K562 (cell line): Measurements from ENCODE around the gene ARHGAP15. TPM values are rescaled to one million over a fixed set of nuclear protein-coding genes. Genes with fewer than 3 reads are reported as not detected.

Source experiments
- ATAC-seq: fragments of 200-7000 bp; cut with Tn5 transposase; 3 replicates; pipeline ENCODE4 v1.9.1; 2020; ENCODE audit warnings: moderate library complexity
- BruUV-seq: library from RNA; stranded (reverse); fragments of 400-500 nt; replicated peaks from 2 replicates; lab custom pipeline; 2021; lab: Mats Ljungman, UMichigan
- CTCF ChIA-PET: fragments of 300-600 bp; formaldehyde crosslinking; extraction: SDS; loops from one replicate; lab custom pipeline; 2021; ENCODE audit warnings: low intra/inter-chr PET ratio; lab: Yijun Ruan, JAX
- POLR2A ChIA-PET: fragments of 300-600, 350-650 bp; sonication (Branson Sonifier 250); formaldehyde crosslinking; extraction: SDS; loops from one replicate; lab custom pipeline; 2021; ENCODE audit warnings: antibody characterized with exemption, inconsistent platforms; lab: Yijun Ruan, JAX
- DNase-seq, 4 experiments: peaks; one replicate each; pipeline versions ENCODE4 v3.0.0 to v3.0.0-alpha.2; 2011 to 2018; ENCODE audit warnings: low spot score in 3 of 4, mixed read lengths in 3 of 4; ENCODE audit errors: extremely low read depth in 1 of 4
- FAIRE-seq: peaks from 2 replicates; lab custom pipeline; 2011; peaks lifted over from hg19 to GRCh38; lab: Jason Lieb, UNC
- H2AFZ ChIP-seq: 2 replicates; pipeline ENCODE4 v1.6.0; 2011; ENCODE audit warnings: low read depth, low read length, control low read depth, inconsistent platforms
- H3K27ac ChIP-seq: fragments of 200-600 bp; 3 replicates; pipeline ENCODE4 v1.8.0; 2011; ENCODE audit warnings: low read depth, mild to moderate bottlenecking, control low read depth, inconsistent platforms, low read length, moderate library complexity, mixed read lengths; ENCODE audit errors: extremely low read depth
- H3K27me3 ChIP-seq, 2 experiments: fragments of 300-600 bp in 1 of 2; 2 replicates in 1 of 2; 3 replicates in 1 of 2; pipeline versions ENCODE4 v1.6.0 to v1.8.0; 2011; ENCODE audit warnings: inconsistent platforms in 2 of 2, low read length in 2 of 2, mild to moderate bottlenecking in 1 of 2, mixed read lengths in 1 of 2, moderate library complexity in 1 of 2; ENCODE audit not compliant: control insufficient read depth in 2 of 2, insufficient read depth in 2 of 2
- H3K36me3 ChIP-seq: fragments of 300-600 bp; 3 replicates; pipeline ENCODE4 v1.8.0; 2011; ENCODE audit warnings: mild to moderate bottlenecking, low read length, inconsistent platforms; ENCODE audit not compliant: control insufficient read depth, insufficient read depth
- H3K4me1 ChIP-seq, 2 experiments: fragments of 200-600 bp in 1 of 2; replicated peaks in 1 of 2; 2 replicates in 1 of 2; 3 replicates in 1 of 2; pipeline versions ENCODE4 v1.5.1 to v1.8.0; 2011; ENCODE audit warnings: inconsistent platforms in 2 of 2, low read length in 2 of 2, mild to moderate bottlenecking in 1 of 2, mixed read lengths in 1 of 2, moderate library complexity in 1 of 2; ENCODE audit not compliant: control insufficient read depth in 2 of 2, insufficient read depth in 2 of 2
- H3K4me2 ChIP-seq: 2 replicates; pipeline ENCODE4 v1.6.1; 2011; ENCODE audit warnings: low read length, control low read depth, inconsistent platforms, mixed read lengths; ENCODE audit not compliant: insufficient read depth
- H3K4me3 ChIP-seq: fragments of 200-600 bp; sonication (generic), shearing (Covaris generic); 2 replicates; pipeline ENCODE4 v1.5.1; 2016; ENCODE audit warnings: control low read depth, inconsistent platforms
- H3K79me2 ChIP-seq: fragments of 200-600 bp; 3 replicates; pipeline ENCODE4 v1.8.0; 2011; ENCODE audit warnings: low read length, inconsistent platforms; ENCODE audit not compliant: control insufficient read depth, insufficient read depth
- H3K9ac ChIP-seq, 2 experiments: 2 replicates each; pipeline versions ENCODE4 v1.6.0 to v1.6.1; 2011; ENCODE audit warnings: low read depth in 2 of 2, low read length in 2 of 2, control low read depth in 1 of 2, inconsistent platforms in 1 of 2, mild to moderate bottlenecking in 1 of 2, mixed read lengths in 1 of 2; ENCODE audit not compliant: insufficient read depth in 1 of 2
- H3K9me1 ChIP-seq: one replicate; pipeline ENCODE4 v1.6.0; 2011; ENCODE audit warnings: inconsistent platforms, mild to moderate bottlenecking, low read length, moderate library complexity; ENCODE audit not compliant: control insufficient read depth, insufficient read depth
- H3K9me3 ChIP-seq: replicated peaks from 2 replicates; pipeline ENCODE4 v1.5.1; 2011; ENCODE audit warnings: low read depth, low read length, inconsistent platforms; ENCODE audit not compliant: control insufficient read depth, insufficient read depth
- H4K20me1 ChIP-seq: replicated peaks from 2 replicates; pipeline ENCODE4 v1.6.1; 2011; ENCODE audit warnings: low read length, inconsistent platforms, mixed read lengths; ENCODE audit not compliant: control insufficient read depth, insufficient read depth
- BMI1 ChIP-seq: fragments of 150-350 bp; IDR thresholded peaks from 2 replicates; pipeline ENCODE4 v1.6.1; 2014; ENCODE audit warnings: low read length
- CHD2 ChIP-seq: IDR thresholded peaks from 2 replicates; pipeline ENCODE4 v1.6.1; 2011; ENCODE audit warnings: low read depth, low read length
- CHD4 ChIP-seq: fragments of 200-600 bp; sonication (generic); IDR thresholded peaks from 3 replicates; pipeline ENCODE4 v1.6.1; 2012; ENCODE audit warnings: low read depth, mild to moderate bottlenecking, mixed read lengths, low read length, inconsistent platforms; ENCODE audit not compliant: insufficient read depth, insufficient replicate concordance, poor library complexity, severe bottlenecking
- DPF2 ChIP-seq: fragments of 450-650 bp; IDR thresholded peaks from 2 replicates; pipeline ENCODE4 v1.6.1; 2016
- EP300 ChIP-seq: IDR thresholded peaks from 2 replicates; pipeline ENCODE4 v1.6.1; 2012; ENCODE audit warnings: low read length, improper control_type of control experiment
- FOXK1 ChIP-seq: sonication (generic); formaldehyde crosslinking; IDR thresholded peaks from 2 replicates; pipeline ENCODE4 v1.8.0; 2022; ENCODE audit warnings: missing genetic modification reagents, mild to moderate bottlenecking, borderline replicate concordance
- KDM4B ChIP-seq, 2 experiments: fragments of 450-650 bp in 1 of 2; sonication (generic) in 1 of 2; IDR thresholded peaks; 2 replicates each; pipeline ENCODE4 v1.6.1; 2016 to 2017; ENCODE audit warnings: borderline replicate concordance in 2 of 2, antibody characterized with exemption in 1 of 2, low read depth in 1 of 2, mild to moderate bottlenecking in 1 of 2
- NCOA6 ChIP-seq: fragments of 450-650 bp; IDR thresholded peaks from 2 replicates; pipeline ENCODE4 v1.6.1; 2017; ENCODE audit warnings: mild to moderate bottlenecking
- PHTF2 ChIP-seq: fragments of 250-450 bp; sonication (Bioruptor Pico); IDR thresholded peaks from 2 replicates; pipeline ENCODE4 v1.5.0; 2021; ENCODE audit warnings: mild to moderate bottlenecking
- PURB ChIP-seq: sonication (generic); formaldehyde crosslinking; IDR thresholded peaks from 2 replicates; pipeline ENCODE4 v1.9.0; 2021; ENCODE audit warnings: low read depth, mild to moderate bottlenecking, missing genetic modification reagents
- RERE ChIP-seq: sonication (generic); formaldehyde crosslinking; IDR thresholded peaks from 2 replicates; pipeline ENCODE4 v1.8.0; 2023; ENCODE audit warnings: missing genetic modification reagents, mild to moderate bottlenecking, borderline replicate concordance
- SREBF1 ChIP-seq: fragments of 150-350 bp; IDR thresholded peaks from 2 replicates; pipeline ENCODE4 v1.6.1; 2014; ENCODE audit warnings: antibody characterized with exemption, low read depth, low read length, borderline replicate concordance
- TOE1 ChIP-seq, 2 experiments: fragments of 450-650 bp in 1 of 2; sonication (generic) in 1 of 2; formaldehyde crosslinking in 1 of 2; IDR thresholded peaks; 2 replicates each; pipeline versions ENCODE4 v1.7.1 to v1.8.0; 2016 to 2022; ENCODE audit warnings: borderline replicate concordance in 2 of 2, mild to moderate bottlenecking in 2 of 2, antibody characterized with exemption in 1 of 2, inconsistent platforms in 1 of 2, low read depth in 1 of 2, missing genetic modification reagents in 1 of 2, moderate library complexity in 1 of 2
- U2AF2 ChIP-seq: fragments of 200-400 bp; formaldehyde crosslinking; optimal IDR thresholded peaks from 2 replicates; pipeline ENCODE3; 2017; ENCODE audit warnings: low read depth, mild to moderate bottlenecking, low read length
- ZNF232 ChIP-seq: sonication (generic); formaldehyde crosslinking; IDR thresholded peaks from 2 replicates; pipeline ENCODE4 v1.8.0; 2022; ENCODE audit warnings: mild to moderate bottlenecking, missing genetic modification reagents
- ZNF354B ChIP-seq: fragments of 250-450 bp; sonication (Bioruptor Pico); IDR thresholded peaks from 2 replicates; pipeline ENCODE4 v1.4.0; 2020
- ZNF57 ChIP-seq: fragments of 450-650 bp; formaldehyde crosslinking; IDR thresholded peaks from 2 replicates; pipeline ENCODE4 v1.4.0; 2020; ENCODE audit warnings: mild to moderate bottlenecking, moderate library complexity
- WGBS: fragments of 100-300 bp; shearing (Covaris generic); methylation state at CpG from one replicate; pipeline ENCODE4 v1.1.6; 2016; ENCODE audit warnings: low coverage, mixed read lengths; ENCODE audit not compliant: insufficient coverage; ENCODE audit errors: missing lambda C conversion rate; 5-methylcytosine and 5-hydroxymethylcytosine counted together
- in situ Hi-C: fragments of 300-500 bp; cut with MboI; formaldehyde crosslinking; loops from 4 replicates; pipeline ENCODE4 v1.15.0; 2018; ENCODE audit warnings: inconsistent platforms, mixed read lengths
- intact Hi-C: fragments of 100-400 bp; cut with micrococcal nuclease; formaldehyde crosslinking; loops from 2 replicates; pipeline ENCODE4 v1.14.2; 2022
- polyA plus RNA-seq, 8 experiments: library from polyadenylated mRNA; depleted of rRNA in 4 of 8; stranded (reverse) in 5 of 8; unstranded in 3 of 8; fragments of >200 nt; fragmentation: Nextera tagmentation in 2 of 8; fragmentation: Illumina TruSeq in 1 of 8; extraction: Ambion mirVana in 2 of 8; extraction: Trizol in 1 of 8; gene quantifications; 2 replicates each; pipeline versions ENCODE4 v1.2.1 to v1.2.3, GENCODE V29; 2011 to 2014; ENCODE audit warnings: inconsistent platforms in 1 of 8, missing spikeins in 1 of 8
- total RNA-seq, 7 experiments: library from RNA; depleted of rRNA in 6 of 7; stranded (reverse); fragments of >200 nt in 6 of 7; fragmentation: Illumina TruSeq in 2 of 7; extraction: Trizol in 2 of 7; gene quantifications; 2 replicates each; pipeline versions ENCODE4 v1.2.1 to v1.2.3, GENCODE V29; 2011 to 2021; ENCODE audit warnings: low replicate concordance in 1 of 7
- TF ChIP-seq, protein P1 (sequence below): fragments of 450-650 bp; IDR thresholded peaks from 2 replicates; pipeline ENCODE4 v1.6.1; 2016; ENCODE audit warnings: low read depth, mild to moderate bottlenecking, moderate library complexity

Gene ARHGAP15
- total and polyA plus RNA-seq, 9 of the 15 experiments (the other 6 are each of a cell fraction or from before 2014, with no cell fraction given), result 1.5 to 17.9 (median 7.9) TPM

GRCh38 chr2:143254110-143254509, 124.9 kb downstream of the ARHGAP15 start (continued):
- no peak for TF ChIP-seq CHD2
- no peak for TF ChIP-seq ZNF57
- TF ChIP-seq RERE, result no peak
- no peak for TF ChIP-seq SREBF1
- TF ChIP-seq NCOA6, result no peak
- TF ChIP-seq BMI1, result no peak
- TF ChIP-seq, all 486 proteins: peak for 0

DNA sequence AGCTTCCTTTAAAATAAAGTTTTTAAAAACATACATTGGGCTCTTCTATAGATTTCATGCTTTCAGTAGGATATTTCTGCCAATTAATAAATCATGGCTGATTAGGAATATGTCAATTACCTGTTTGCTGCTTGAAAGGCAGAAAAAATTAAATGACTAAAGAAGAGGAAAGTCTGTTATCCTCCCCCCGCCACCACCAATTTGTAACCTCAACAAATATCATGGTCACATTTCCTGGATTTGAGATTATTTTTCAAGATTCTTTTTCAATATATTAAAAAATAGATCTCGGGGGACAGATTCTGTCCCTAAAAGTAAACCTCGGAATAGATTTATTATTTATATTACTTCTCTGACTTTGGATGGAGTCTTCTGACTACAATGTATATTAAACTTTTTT, 125.9 kb downstream of the ARHGAP15 start:
- Histone ChIP-seq H3K36me3 (no peaks in the 10 kb centered on the region), H4K20me1 (no peaks in the 10 kb centered on the region), H3K4me1 (no peaks in the 10 kb centered on the region; a peak in 1 of 5 replicates), H2AFZ (no peak overlapping the region), H3K79me2 (no peaks in the 10 kb centered on the region), H3K9me3 (no peaks in the 10 kb centered on the region), H3K4me2 (no peak overlapping the region), H3K27me3 (no peaks in the 10 kb centered on the region), H3K9me1 (no peaks in the 10 kb centered on the region), H3K27ac (no peak overlapping the region), H3K4me3 (no peak overlapping the region), H3K9ac (no peak overlapping the region)
- in situ Hi-C loops (loop anchor here (5.0 kb wide), 1 partner anchor 143 kb away; no protein-coding TSS in a partner anchor), intact Hi-C loops (no loop called here)
- no TSS peak for BruUV-seq
- WGBS, result 22% methylated on average over 3 of the region's 3 CpGs
- ChIA-PET POLR2A (no interaction called here), CTCF (no interaction called here)
- FAIRE-seq (no peak), DNase-seq (no peak), ATAC-seq (no peak)
- TF ChIP-seq U2AF2 (no peak), ZNF354B (CRISPR knock-in tag) (no peak), TOE1 (IDR thresholded peaks at IDR 0.05; ENCODE audit: borderline replicate concordance) (no peak), TOE1 (CRISPR knock-in tag; IDR thresholded peaks at IDR 0.05; ENCODE audit: borderline replicate concordance, low read depth) (no peak), CHD4 (no peak), FOXK1 (CRISPR knock-in tag) (no peak), DPF2 (no peak), EP300 (no peak), PURB (CRISPR knock-in tag) (no peak), ZNF232 (CRISPR knock-in tag) (no peak), PHTF2 (CRISPR knock-in tag) (no peak), KDM4B (IDR thresholded peaks at IDR 0.05; ENCODE audit: borderline replicate concordance in 2 of 2, low read depth in 1 of 2) (no peak)
- TF ChIP-seq, protein P1, sequence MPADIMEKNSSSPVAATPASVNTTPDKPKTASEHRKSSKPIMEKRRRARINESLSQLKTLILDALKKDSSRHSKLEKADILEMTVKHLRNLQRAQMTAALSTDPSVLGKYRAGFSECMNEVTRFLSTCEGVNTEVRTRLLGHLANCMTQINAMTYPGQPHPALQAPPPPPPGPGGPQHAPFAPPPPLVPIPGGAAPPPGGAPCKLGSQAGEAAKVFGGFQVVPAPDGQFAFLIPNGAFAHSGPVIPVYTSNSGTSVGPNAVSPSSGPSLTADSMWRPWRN, result no peak
